ENCODE measurements around the gene THSD7A. TPM values are rescaled to one million over a fixed set of nuclear protein-coding genes. Genes with fewer than 3 reads are reported as not detected.

Gene THSD7A
- total and polyA plus RNA-seq, 2 of the 8 experiments (the other 6 are each of a cell fraction or from before 2014, with no cell fraction given), result 0.44 to 1.2 TPM

GRCh38 chr7:11478426-11478825 is 353.6 kb downstream of the THSD7A start:
- POLR2A ChIA-PET (ENCODE audit: partially characterized antibody), result no interaction called here
- H3K4ac ChIP-seq (replicated peaks; ENCODE audit: insufficient read length, low read depth, low read length), result no peak overlapping the region
- CTCF ChIA-PET (ENCODE audit: partially characterized antibody), result no interaction called here

More at GRCh38 chr7:11478426-11478825, 353.6 kb downstream of the THSD7A start:
- no peaks in the 10 kb centered on the region for H3K23me2 ChIP-seq (ENCODE audit: low read depth, low read length)
- no peak overlapping the region for H4K91ac ChIP-seq (replicated peaks; ENCODE audit: insufficient read length, low read length)
- H3K9ac ChIP-seq (replicated peaks in 1 of 4; ENCODE audit: extremely low read depth in 1 of 4, low read depth in 3 of 4, low read length in 3 of 4), result no peak overlapping the region
- DNase-seq (ENCODE audit: low read depth in 1 of 2, low spot score in 2 of 2) (no peak), FAIRE-seq (no peak)
- no peak overlapping the region for H4K8ac ChIP-seq (ENCODE audit: extremely low read depth, insufficient read depth, low read length)
- no peak overlapping the region for H2BK15ac ChIP-seq (ENCODE audit: low read length)
- no peak overlapping the region for H2AK5ac ChIP-seq (ENCODE audit: low read depth, low read length)
- no peak overlapping the region for H2BK120ac ChIP-seq (replicated peaks; ENCODE audit: low read depth, low read length)
- no peak overlapping the region for H3K56ac ChIP-seq (replicated peaks; ENCODE audit: insufficient read length, low read depth, low read length)
- no peak overlapping the region for H2BK5ac ChIP-seq (ENCODE audit: low read depth, low read length)
- H2BK12ac ChIP-seq (ENCODE audit: low read depth, low read length), result no peak overlapping the region
- no peak overlapping the region for H3K23ac ChIP-seq (ENCODE audit: insufficient read length)
- H3K79me2 ChIP-seq (ENCODE audit: control insufficient read depth in 1 of 2, insufficient read depth in 2 of 2, low read length in 2 of 2), result no peaks in the 10 kb centered on the region
- H3K14ac ChIP-seq (ENCODE audit: insufficient read length), result no peak overlapping the region
- H4K5ac ChIP-seq (ENCODE audit: insufficient read length, low read depth, low read length), result no peak overlapping the region
- no peak overlapping the region for H3K27ac ChIP-seq (ENCODE audit: low read depth, low read length)
- TF ChIP-seq ZNF274 (IDR thresholded peaks at IDR 0.05; ENCODE audit: borderline replicate concordance, extremely low read depth, low read length), result no peak
- TF ChIP-seq TCF12 (IDR thresholded peaks at IDR 0.05; ENCODE audit: low read depth, low read length), result no peak
- TF ChIP-seq CHD1 (IDR thresholded peaks at IDR 0.05; ENCODE audit: low read depth, low read length), result no peak
- TF ChIP-seq POU5F1 (IDR thresholded peaks at IDR 0.05; ENCODE audit: low read depth, low read length), result no peak
- H2BK20ac ChIP-seq (ENCODE audit: low read length), result no peak overlapping the region
- no peak overlapping the region for H3K4me2 ChIP-seq (ENCODE audit: insufficient read depth in 1 of 2, low read depth in 2 of 2, low read length in 2 of 2)
- H3K9me3 ChIP-seq (ENCODE audit: insufficient read depth in 2 of 2, low read depth in 1 of 2, low read length in 1 of 2), result no peaks in the 10 kb centered on the region
- no peaks in the 10 kb centered on the region for H3K79me1 ChIP-seq (ENCODE audit: low read depth, low read length)
- no peaks in the 10 kb centered on the region for H3K4me1 ChIP-seq (replicated peaks in 1 of 4; ENCODE audit: control insufficient read depth in 3 of 4, insufficient read depth in 4 of 4, low read length in 3 of 4)
- H4K20me1 ChIP-seq (replicated peaks in 1 of 2; ENCODE audit: control insufficient read depth in 1 of 2, insufficient read depth in 2 of 2, low read length in 2 of 2), result no peaks in the 10 kb centered on the region
- no peak overlapping the region for H3K18ac ChIP-seq (ENCODE audit: extremely low read depth, low read length)
- WGBS, 2 experiments (ENCODE audit: extremely low coverage in 1 of 2, insufficient coverage in 1 of 2, insufficient read length in 1 of 2, insufficient replicate concordance in 2 of 2, low coverage in 1 of 2, low lambda C conversion rate in 2 of 2, missing lambda C conversion rate in 1 of 2), result 96% methylated on average over 1 of the region's 1 CpG; no CpG with 5 or more reads in 1 of the 2 experiments
- H2AFZ ChIP-seq (ENCODE audit: low read length), result no peak overlapping the region
- no peaks in the 10 kb centered on the region for H3K27me3 ChIP-seq (replicated peaks in 1 of 4; ENCODE audit: control insufficient read depth in 3 of 4, extremely low read depth in 1 of 4, insufficient read depth in 3 of 4, low read length in 3 of 4)
- no peak overlapping the region for H3K4me3 ChIP-seq (ENCODE audit: extremely low read depth in 1 of 4, insufficient read depth in 2 of 4, low read depth in 3 of 4, low read length in 4 of 4)
- H3K36me3 ChIP-seq (ENCODE audit: control insufficient read depth in 2 of 4, insufficient read depth in 4 of 4, low read length in 3 of 4), result no peaks in the 10 kb centered on the region

Data from H1 (cell line).